Activated effector memory CD4-positive, alpha-beta T cell treated with Interleukin-2 at 50 U/mL for 16 hours (primary cell): ENCODE results near the gene AHNAK2.

Experiments
- DNase-seq: peaks from one replicate; pipeline ENCODE4 v3.0.0-alpha.2; 2020

AHNAK2 gene

GRCh38 chr14:104984056-104984894 is 6.1 kb upstream of the AHNAK2 start:
- no peak for DNase-seq

- no peak for DNase-seq
Measured at GRCh38 chr14:104983231-104983721, 5.1 kb upstream of the AHNAK2 start.

DNA sequence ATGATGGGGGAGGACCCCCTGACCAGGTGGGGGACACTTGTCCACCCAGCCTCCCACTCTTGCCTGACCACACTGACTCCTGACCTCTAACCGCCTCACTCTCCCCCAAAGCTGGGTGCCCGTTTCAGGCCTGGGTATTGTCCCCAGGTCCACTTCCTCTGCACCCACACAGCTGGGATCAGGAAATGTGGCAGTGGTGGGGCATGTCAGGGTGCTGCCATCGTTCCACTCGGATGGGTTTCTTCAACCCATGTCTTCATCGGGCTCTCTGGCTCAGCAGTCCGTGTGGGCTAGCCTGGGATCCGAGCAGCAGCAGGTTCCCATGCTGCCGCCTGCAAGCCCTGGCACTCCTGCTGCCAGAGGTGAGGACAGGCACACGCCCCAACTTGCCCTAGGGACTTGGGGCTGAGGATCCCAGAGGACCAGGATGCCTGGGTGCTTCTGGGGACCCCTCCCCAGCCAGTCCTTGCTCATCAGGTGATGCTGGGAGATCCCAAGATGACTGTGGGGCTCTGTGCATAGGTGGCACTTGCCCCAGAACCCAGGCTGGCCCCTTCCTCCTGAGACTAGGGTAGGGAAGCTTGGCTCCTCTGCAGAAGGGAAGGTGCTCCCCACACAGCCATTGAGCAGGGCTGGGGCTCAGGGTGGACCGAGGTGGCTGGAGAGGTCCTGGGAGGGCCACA is 4.5 kb upstream of the AHNAK2 start:
- no peak for DNase-seq

- no peak for DNase-seq
Measured at GRCh38 chr14:104981699-104982541, 3.7 kb upstream of the AHNAK2 start.

DNA sequence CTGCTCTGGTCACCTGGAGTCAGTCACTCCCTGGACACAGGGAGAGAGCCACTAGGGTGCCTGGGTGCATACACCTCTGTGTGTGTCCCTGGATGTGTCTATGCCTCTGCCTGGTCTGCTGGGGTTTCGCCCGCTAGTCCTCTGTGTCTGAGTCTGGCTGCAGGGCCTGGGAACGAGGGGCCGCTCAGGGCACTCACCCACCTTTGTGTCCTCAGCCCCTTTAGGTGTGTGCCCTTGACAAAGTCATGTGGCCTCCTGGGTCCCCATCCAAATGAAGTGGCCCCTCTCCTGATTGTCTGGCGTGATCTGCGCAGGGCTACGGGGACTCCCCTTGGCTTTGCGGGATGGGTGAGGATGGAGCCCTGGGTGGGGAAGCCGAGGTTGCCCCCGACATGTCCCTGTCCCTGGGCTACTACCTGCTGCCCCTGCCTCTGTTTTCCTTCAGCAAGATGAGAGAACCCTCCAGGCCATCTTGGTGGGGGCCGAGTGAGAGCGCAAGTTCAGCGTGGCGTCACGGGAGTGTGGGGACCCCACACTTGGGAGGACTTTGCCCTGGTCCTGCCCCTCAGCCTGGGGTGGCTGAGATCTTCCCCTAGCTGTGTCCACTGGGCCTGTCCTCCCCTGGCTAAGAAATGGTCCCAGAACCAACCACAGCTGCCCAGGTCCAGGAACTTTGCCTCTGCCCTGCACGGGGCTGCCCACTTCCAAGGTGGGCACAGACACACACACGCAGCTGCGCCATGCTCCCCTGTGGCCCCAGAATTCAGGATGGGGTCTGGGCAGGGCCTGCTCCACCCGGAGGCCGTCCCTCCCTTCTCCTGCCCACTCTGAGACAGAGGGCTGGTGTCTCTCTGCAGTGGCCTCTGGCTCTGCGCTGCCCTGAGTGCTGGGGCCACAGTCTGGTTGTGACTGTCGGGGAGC is 2.7 kb upstream of the AHNAK2 start:
- no peak for DNase-seq

DNA sequence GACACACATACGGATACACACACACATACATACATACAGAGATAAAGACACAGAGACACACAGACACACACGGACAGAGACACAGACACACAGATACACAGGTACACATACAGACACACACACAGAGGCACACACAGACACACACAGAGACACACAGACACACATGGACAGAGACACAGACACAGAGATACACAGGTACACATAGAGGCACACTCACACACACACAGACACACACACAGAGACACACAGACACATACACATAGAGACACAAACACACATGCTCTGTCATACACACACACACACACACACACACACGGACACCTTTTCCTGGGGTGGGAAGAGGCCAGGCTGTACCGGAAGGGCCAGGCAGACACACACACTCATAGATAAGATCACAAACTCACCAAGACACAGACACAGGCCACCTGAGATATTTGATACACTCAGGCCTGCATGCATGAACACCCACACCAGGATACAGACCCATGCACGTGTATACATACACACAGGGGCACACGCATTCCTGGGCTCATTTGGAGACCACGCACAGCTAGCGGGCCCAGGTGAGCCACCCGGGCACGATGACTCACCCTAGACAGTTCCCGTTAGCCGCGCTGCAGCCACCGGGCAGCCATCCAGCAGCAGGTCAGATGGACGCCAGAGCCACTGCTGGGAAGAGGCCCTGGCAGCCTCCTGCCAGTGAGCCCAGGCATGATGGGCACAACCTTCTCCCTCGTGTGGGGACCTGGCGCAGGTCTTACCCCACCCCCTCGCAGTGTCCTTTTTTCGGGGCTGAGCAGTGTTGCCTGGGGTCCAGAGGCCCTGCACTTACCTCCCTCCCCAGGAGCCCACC is 1.8 kb upstream of the AHNAK2 start:
- no peak for DNase-seq

- no peak for DNase-seq
Measured at GRCh38 chr14:104978746-104979691, 845 bp upstream of the AHNAK2 start.

DNA sequence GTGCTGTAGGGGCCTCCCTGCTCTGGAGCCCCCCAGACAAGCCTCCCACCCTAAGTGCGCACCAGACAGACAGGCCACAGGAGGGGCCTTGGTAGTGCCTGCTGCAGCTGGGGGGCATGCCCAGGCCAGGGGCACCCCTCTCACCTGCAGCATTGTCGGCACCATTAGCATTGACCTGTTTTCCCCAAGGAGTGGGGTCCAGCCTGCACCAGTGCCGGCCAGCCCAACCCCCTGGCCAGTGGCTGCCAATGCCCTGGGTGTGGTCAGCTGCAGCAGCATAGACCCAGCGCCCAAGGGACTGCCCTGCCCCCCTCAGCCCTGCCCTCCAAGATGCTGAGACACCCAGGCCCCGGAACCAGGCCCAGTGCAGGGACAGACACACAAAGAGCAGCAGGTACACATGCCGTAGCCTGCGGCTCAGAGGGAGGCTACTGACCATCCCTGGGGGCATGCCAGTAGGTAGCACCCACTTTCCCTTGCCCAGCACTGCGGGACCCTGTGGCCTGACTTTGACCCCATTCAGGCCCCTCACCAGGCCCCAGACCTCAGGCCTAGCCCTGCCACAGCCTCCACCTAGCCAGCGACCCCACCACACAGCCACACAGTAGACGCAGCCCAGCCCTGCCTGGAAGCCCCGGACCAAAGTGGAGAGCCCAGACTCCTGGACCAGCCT is 1.0 kb downstream of the AHNAK2 start:
- no peak for DNase-seq

DNA sequence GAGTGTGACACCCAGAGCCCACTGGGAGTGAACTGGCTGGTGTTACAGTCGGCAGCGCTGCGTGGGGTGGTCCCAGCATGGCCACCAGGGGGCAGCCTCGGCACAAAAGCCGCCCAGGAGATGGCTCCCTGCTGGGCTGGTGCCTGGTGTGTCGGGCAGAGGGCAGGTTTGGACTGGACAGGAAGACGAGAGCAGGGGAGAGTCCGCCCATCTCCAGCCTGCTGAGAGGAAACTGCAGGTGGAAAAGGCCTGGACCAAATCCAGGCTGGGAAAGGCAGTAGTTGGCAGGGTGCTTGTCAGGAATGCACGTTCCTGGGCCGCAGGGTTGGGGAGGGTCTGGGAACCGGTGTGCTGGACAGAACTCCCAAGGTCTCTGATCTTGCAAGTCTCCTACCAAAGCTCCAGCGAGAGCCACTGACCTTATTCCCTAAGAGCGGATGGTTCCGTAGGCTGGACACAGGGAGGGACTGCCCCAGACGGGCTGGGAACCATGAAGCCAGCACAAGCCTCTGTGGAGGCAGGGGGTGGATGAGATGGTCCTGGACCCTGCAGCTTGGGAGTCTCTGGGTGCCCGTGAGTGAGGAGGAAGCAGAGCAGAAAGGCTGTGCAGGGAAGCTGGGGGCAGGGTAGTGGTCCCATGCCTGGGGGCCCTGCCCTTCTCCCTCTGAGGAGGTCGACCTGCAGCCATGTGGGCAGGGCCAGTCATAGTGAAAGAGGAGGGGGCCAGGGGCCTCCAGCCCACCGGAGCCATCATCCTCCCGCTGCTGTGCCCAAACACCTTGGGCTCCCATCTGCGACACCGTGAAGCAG is 1.8 kb downstream of the AHNAK2 start:
- DNase-seq: peak; percentile 79

- DNase-seq: no peak
Measured at GRCh38 chr14:104975481-104976197, 2.5 kb downstream of the AHNAK2 start.

GRCh38 chr14:104974665-104975390 is 3.3 kb downstream of the AHNAK2 start:
- DNase-seq: no peak

DNA sequence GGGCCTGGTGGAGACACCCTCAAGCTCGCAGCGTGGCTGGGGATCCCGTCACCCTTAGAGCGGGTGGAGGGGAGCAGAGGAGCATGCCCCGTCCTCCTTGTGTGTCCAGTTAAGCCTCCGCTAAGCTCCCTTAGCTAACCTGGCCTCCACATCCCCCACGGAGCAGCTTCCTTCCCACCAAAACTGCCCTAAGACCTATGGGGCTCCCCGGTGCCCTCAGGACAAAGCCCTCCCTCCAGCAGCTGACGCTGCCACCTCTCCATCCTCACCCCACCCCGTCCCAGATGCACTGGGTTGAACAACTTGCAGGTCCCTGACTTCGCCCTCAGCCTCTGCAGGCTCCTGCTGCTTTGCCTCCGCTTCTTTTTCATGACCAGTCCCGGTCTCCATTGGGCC is 4.0 kb downstream of the AHNAK2 start:
- no peak for DNase-seq

DNA sequence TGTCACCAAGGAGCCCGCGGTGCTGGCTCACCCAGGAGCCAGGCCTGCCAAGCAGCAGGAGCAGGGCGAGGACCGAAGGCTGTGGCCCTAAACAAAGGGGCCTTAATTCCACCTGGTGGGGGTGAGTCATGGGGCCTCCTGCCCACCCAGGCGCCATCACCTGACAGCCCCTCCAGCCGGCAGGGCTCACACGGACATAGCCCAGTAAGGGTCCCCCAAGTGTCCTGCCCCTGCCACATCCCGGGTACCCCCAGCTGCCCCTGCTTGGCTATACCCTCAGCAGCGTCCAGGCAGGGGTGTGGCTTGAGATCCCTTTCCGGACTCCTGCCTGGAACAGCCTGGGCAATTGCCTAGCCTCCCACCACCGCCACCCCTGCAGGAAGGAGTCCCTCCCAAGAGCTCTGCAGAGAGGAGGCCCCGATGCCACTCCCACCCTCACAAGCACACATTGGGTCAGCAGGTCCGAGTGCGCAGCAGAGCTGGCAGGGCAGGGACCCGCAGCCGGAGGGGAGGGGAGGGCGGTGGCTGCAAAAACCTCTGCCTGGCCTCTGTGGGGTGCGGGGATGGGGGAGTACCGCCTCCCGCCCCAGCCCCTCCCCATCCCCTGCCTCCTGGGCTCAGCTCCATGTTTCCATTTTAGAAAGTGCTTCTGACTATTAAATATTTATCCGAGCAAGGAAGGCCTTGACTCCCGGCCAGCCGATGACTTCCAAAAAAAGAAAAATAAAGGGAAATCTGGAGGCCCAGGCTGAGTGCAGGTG is 4.6 kb downstream of the AHNAK2 start:
- DNase-seq: no peak

GRCh38 chr14:104973135-104973384 is 5.1 kb downstream of the AHNAK2 start:
- no peak for DNase-seq

DNA sequence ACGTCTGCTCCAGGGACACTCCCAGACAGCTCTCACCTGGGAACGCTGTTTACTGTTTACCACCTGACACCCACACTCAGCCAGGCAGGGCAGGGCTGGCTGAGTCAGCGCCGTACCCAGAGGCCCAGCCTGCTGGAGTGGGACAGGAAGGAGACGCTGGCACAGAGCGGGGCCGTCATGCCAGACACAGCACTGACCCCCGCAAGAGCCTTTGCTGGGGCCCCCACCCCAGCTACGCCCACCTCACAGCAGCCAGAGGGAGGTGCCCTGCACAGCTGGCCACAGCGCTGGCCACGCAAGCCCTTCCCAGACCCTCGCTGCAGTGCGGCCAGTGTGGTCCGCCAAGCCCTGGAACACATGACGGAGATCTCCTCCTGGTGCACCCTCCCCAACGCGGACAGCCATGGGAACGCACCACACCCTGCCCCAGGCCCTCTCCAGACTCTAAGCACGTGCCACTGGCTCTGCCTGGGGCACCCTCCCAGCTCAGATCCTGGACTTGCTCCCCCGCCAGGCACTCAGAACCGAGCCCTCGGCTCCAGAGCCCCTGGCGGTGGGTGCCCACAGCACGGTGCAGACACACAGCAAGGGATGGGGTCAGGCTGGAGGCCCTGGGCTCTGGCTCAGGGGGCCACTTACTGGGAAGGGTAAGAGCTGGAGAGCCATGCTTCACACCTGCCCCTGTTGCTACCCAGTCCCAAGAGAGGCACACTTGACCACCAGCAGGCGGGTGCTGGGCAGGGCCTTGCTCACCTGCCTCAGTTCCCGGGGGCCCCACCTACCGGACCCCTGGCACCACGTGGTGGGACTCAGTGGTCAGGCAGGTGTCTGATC is 5.7 kb downstream of the AHNAK2 start:
- DNase-seq: no peak
